HG03103 (cell line): ENCODE results near the gene C21orf58.

Experiments used
- ATAC-seq: cut with Tn5 transposase; IDR thresholded peaks from one replicate; pipeline ENCODE4 v1.9.1; 2021; ENCODE audit warnings: low read depth; ENCODE audit not compliant: unreplicated experiment

Gene C21orf58

GRCh38 chr21:46264690-46265144 is 59.0 kb downstream of the C21orf58 start:
- no peak for ATAC-seq

- ATAC-seq, result no peak
These were observed 59.5 kb downstream of the C21orf58 start for GRCh38 chr21:46264046-46264689.

GRCh38 chr21:46256501-46256994 is 67.1 kb downstream of the C21orf58 start:
- no peak for ATAC-seq

- ATAC-seq, result no peak
These were observed 67.8 kb downstream of the C21orf58 start for GRCh38 chr21:46255758-46256337.

- ATAC-seq, result no peak
These were observed 68.5 kb downstream of the C21orf58 start for GRCh38 chr21:46255166-46255565.

GRCh38 chr21:46254208-46254975 is 69.3 kb downstream of the C21orf58 start:
- ATAC-seq, result no peak

GRCh38 chr21:46253610-46254124 is 70.0 kb downstream of the C21orf58 start:
- ATAC-seq, result no peak

GRCh38 chr21:46252840-46253239 is 70.8 kb downstream of the C21orf58 start:
- ATAC-seq, result no peak
